ENCODE results near the gene PDGFA. TPM values are rescaled to one million over a fixed set of nuclear protein-coding genes. Genes with fewer than 3 reads are reported as not detected.
"Not testable (repeated sequence)": the region's sequence is repeated elsewhere in the genome, so short reads cannot be mapped to it uniquely, and the experiment has no call there.

The PDGFA gene
- total and polyA plus RNA-seq, 11 donors: 11.8 to 50.9 (median 20.3) TPM

- intact Hi-C loops (cut with DNase I): no loop called here
- peaks cover 0 to 9% (median 0%) of the 10 kb centered on the region in 12 donors for H3K4me1 ChIP-seq
- WGBS, 4 donors: 89 to 94% (median 92%) methylated on average over 8 to 18 of the region's 18 CpGs
- no peak for TF ChIP-seq POLR2A (IDR thresholded peaks at IDR 0.05)
- TF ChIP-seq, protein P1, sequence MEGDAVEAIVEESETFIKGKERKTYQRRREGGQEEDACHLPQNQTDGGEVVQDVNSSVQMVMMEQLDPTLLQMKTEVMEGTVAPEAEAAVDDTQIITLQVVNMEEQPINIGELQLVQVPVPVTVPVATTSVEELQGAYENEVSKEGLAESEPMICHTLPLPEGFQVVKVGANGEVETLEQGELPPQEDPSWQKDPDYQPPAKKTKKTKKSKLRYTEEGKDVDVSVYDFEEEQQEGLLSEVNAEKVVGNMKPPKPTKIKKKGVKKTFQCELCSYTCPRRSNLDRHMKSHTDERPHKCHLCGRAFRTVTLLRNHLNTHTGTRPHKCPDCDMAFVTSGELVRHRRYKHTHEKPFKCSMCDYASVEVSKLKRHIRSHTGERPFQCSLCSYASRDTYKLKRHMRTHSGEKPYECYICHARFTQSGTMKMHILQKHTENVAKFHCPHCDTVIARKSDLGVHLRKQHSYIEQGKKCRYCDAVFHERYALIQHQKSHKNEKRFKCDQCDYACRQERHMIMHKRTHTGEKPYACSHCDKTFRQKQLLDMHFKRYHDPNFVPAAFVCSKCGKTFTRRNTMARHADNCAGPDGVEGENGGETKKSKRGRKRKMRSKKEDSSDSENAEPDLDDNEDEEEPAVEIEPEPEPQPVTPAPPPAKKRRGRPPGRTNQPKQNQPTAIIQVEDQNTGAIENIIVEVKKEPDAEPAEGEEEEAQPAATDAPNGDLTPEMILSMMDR (IDR thresholded peaks at IDR 0.05): no peak
- peaks cover 0 to 3% (median 0%) of the 10 kb centered on the region in 12 donors for H3K9me3 ChIP-seq
- no peaks in the 10 kb centered on the region for H3K36me3 ChIP-seq
- no peaks in the 10 kb centered on the region for H3K27me3 ChIP-seq
- H3K27ac ChIP-seq: no peak overlapping the region
- no peak for ATAC-seq
- DNase-seq: no peak
- H3K4me3 ChIP-seq: no peak overlapping the region
Observed at GRCh38 chr7:553636-554111, 34.0 kb upstream of the PDGFA start.

- DNase-seq (no peak), ATAC-seq (no peak)
- intact Hi-C loops (cut with DNase I): no loop called here
- H3K4me3 ChIP-seq: no peak overlapping the region
- no peaks in the 10 kb centered on the region for H3K36me3 ChIP-seq
- no peak overlapping the region for H3K27ac ChIP-seq
- peaks cover 0 to 3% (median 0%) of the 10 kb centered on the region in 12 donors for H3K9me3 ChIP-seq
- TF ChIP-seq POLR2A (IDR thresholded peaks at IDR 0.05): no peak
- TF ChIP-seq, protein P1 (IDR thresholded peaks at IDR 0.05): no peak
- no peaks in the 10 kb centered on the region for H3K27me3 ChIP-seq
- peaks cover 0 to 7% (median 0%) of the 10 kb centered on the region in 12 donors for H3K4me1 ChIP-seq
- 77 to 84% (median 81%) methylated on average over 25 to 44 of the region's 44 CpGs for WGBS, 4 donors
Observed at GRCh38 chr7:552868-553635, 33.4 kb upstream of the PDGFA start.

- intact Hi-C loops (cut with DNase I): not testable (repeated sequence)
- WGBS, 4 donors: 64 to 83% (median 77%) methylated on average over 11 to 32 of the region's 32 CpGs
Observed at GRCh38 chr7:552151-552867, 32.7 kb upstream of the PDGFA start.

GRCh38 chr7:551615-551970 is 31.9 kb upstream of the PDGFA start:
- H3K27ac ChIP-seq; H3K27me3 ChIP-seq; ATAC-seq; H3K36me3 ChIP-seq; H3K4me3 ChIP-seq; H3K9me3 ChIP-seq; intact Hi-C loops (cut with DNase I); DNase-seq; H3K4me1 ChIP-seq: not testable (repeated sequence)
- WGBS, 4 donors: 88 to 98% (median 95%) methylated on average over 9 of the region's 9 CpGs

More at GRCh38 chr7:552151-552867, 32.7 kb upstream of the PDGFA start:
- ATAC-seq, H3K27ac ChIP-seq, H3K4me1 ChIP-seq, DNase-seq, H3K4me3 ChIP-seq, H3K9me3 ChIP-seq, H3K36me3 ChIP-seq, H3K27me3 ChIP-seq: not testable (repeated sequence)

GRCh38 chr7:550881-551614 is 31.4 kb upstream of the PDGFA start:
- no peak for TF ChIP-seq POLR2A (IDR thresholded peaks at IDR 0.05)
- TF ChIP-seq, protein P1 (IDR thresholded peaks at IDR 0.05): no peak
- intact Hi-C loops (cut with DNase I): no loop called here
- no peak for DNase-seq
- ATAC-seq: no peak
- H3K36me3 ChIP-seq: no peaks in the 10 kb centered on the region
- H3K4me3 ChIP-seq: no peak overlapping the region
- WGBS, 4 donors: 96 to 97% (median 96%) methylated on average over 15 to 19 of the region's 19 CpGs
- H3K9me3 ChIP-seq: no peaks in the 10 kb centered on the region
- no peak overlapping the region for H3K27ac ChIP-seq
- H3K4me1 ChIP-seq: no peaks in the 10 kb centered on the region
- H3K27me3 ChIP-seq: no peaks in the 10 kb centered on the region
